Activated T-cell treated with anti-CD3 and anti-CD28 coated beads, Interleukin-2, amount 50 U/mL, for 4 hours (primary cell): ENCODE data around the gene PFDN2. TPM values are rescaled to one million over a fixed set of nuclear protein-coding genes. Genes with fewer than 3 reads are reported as not detected.

Source experiments
- ATAC-seq, 2 donors: fragments of 200-7000 bp; cut with Tn5 transposase; one replicate each; pipeline ENCODE4 v1.10.0; 2021
- DNase-seq: peaks from one replicate; pipeline ENCODE4 v3.0.0-alpha.2; 2020
- H3K27me3 Mint-ChIP-seq: one replicate; pipeline ENCODE4 v1.8.0; 2021; ENCODE audit warnings: low read depth, mixed read lengths
- H3K36me3 Mint-ChIP-seq: one replicate; pipeline ENCODE4 v1.8.0; 2022; ENCODE audit warnings: mixed read lengths; ENCODE audit not compliant: insufficient read depth
- H3K4me1 Mint-ChIP-seq: one replicate; pipeline ENCODE4 v1.8.0; 2021; ENCODE audit warnings: low read depth, mixed read lengths
- H3K4me3 Mint-ChIP-seq: one replicate; pipeline ENCODE4 v1.8.0; 2021; ENCODE audit warnings: mild to moderate bottlenecking, moderate library complexity, mixed read lengths
- H3K9me3 Mint-ChIP-seq: one replicate; pipeline ENCODE4 v1.8.0; 2021; ENCODE audit warnings: mixed read lengths
- total RNA-seq, 3 donors: library from RNA; stranded (reverse); gene quantifications; one replicate each; pipeline ENCODE4 v1.2.1, GENCODE V29; 2021

The PFDN2 gene
- total RNA-seq, 3 donors from 2014 or later = 231 to 238 (median 235) TPM

GRCh38 chr1:161051219-161051618 lies 66.6 kb downstream of the PFDN2 start:
- Mint-ChIP-seq H3K4me1 (peaks cover 20% of the 10 kb centered on the region), H3K27me3 (no peaks in the 10 kb centered on the region), H3K36me3 (peaks cover 44% of the 10 kb centered on the region), H3K9me3 (no peaks in the 10 kb centered on the region), H3K4me3 (no peak overlapping the region)
- no peak for DNase-seq
- no peak for ATAC-seq

Other genes with a start within 250 kb of the PFDN2 start
- gene ITLN1, start 232.9 kb downstream of the PFDN2 start, total RNA-seq = not detected
- gene ITLN2, start 163.2 kb downstream of the PFDN2 start, total RNA-seq = not detected
- gene F11R, start 96.9 kb downstream of the PFDN2 start, total RNA-seq = 1 to 10 TPM; 3.9 to 7.6 (median 7.3) TPM
- 10 to 100 TPM; 20.3 to 67.2 (median 25.6) TPM for gene TSTD1, start 79.1 kb downstream of the PFDN2 start, total RNA-seq
- 10 to 100 TPM; 44.3 to 53.0 (median 44.9) TPM for gene USF1, start 72.1 kb downstream of the PFDN2 start, total RNA-seq
- gene ARHGAP30, start 48.1 kb downstream of the PFDN2 start, total RNA-seq = 100 to 1,000 TPM; 103 to 128 (median 106) TPM
- gene NECTIN4, start 28.5 kb downstream of the PFDN2 start, total RNA-seq = under 1 TPM in 1 of 3 donors, not detected in 2; 0.08 TPM
- under 1 TPM in 1 of 3 donors, not detected in 2; 0.43 TPM for gene KLHDC9, start 19.7 kb downstream of the PFDN2 start, total RNA-seq
- 10 to 100 TPM; 41.4 to 51.8 (median 42.2) TPM for gene NIT1, start 68 bp upstream of the PFDN2 start, total RNA-seq
- gene DEDD, start 14.6 kb upstream of the PFDN2 start, total RNA-seq = 10 to 100 TPM; 50.7 to 56.7 (median 51.2) TPM
- 10 to 100 TPM; 87.5 to 98.8 (median 92.8) TPM for gene UFC1, start 35.9 kb upstream of the PFDN2 start, total RNA-seq
- 10 to 100 TPM; 25.0 to 28.3 (median 27.4) TPM for gene USP21, start 41.5 kb upstream of the PFDN2 start, total RNA-seq
- gene PPOX, start 48.4 kb upstream of the PFDN2 start, total RNA-seq = 10 to 100 TPM; 10.0 to 13.8 (median 12.8) TPM
- 10 to 100 TPM; 73.9 to 76.3 (median 75.9) TPM for gene B4GALT3, start 59.5 kb upstream of the PFDN2 start, total RNA-seq
- 1 to 10 TPM in 1 of 3 donors, under 1 TPM in 2; 0.34 to 1.1 (median 0.63) TPM for gene ADAMTS4, start 81.0 kb upstream of the PFDN2 start, total RNA-seq
- gene NDUFS2, start 84.3 kb upstream of the PFDN2 start, total RNA-seq = 10 to 100 TPM; 70.7 to 80.5 (median 73.2) TPM
- 1 to 10 TPM in 1 of 3 donors, under 1 TPM in 1, not detected in 1; 0.83 to 1.4 TPM for gene FCER1G, start 97.3 kb upstream of the PFDN2 start, total RNA-seq
- gene APOA2, start 105.6 kb upstream of the PFDN2 start, total RNA-seq = 1 to 10 TPM; 1.1 to 2.0 (median 2.0) TPM
- gene TOMM40L, start 108.0 kb upstream of the PFDN2 start, total RNA-seq = 10 to 100 TPM; 23.8 to 29.8 (median 25.5) TPM
- gene NR1I3, start 120.2 kb upstream of the PFDN2 start, total RNA-seq = under 1 TPM in 1 of 3 donors, not detected in 2; 0.46 TPM
- gene PCP4L1, start 140.7 kb upstream of the PFDN2 start, total RNA-seq = not detected
- gene MPZ, start 191.9 kb upstream of the PFDN2 start, total RNA-seq = 1 to 10 TPM in 2 of 3 donors, under 1 TPM in 1; 0.83 to 2.0 (median 1.1) TPM
- 100 to 1,000 TPM; 179 to 202 (median 186) TPM for gene SDHC, start 196.3 kb upstream of the PFDN2 start, total RNA-seq
- gene CFAP126, start 249.8 kb upstream of the PFDN2 start, total RNA-seq = not detected